OCI-LY3 (cell line): ENCODE results near the gene DDX5.

ENCODE experiments used
- CTCF ChIP-seq: fragments of 200-600, 300-600 bp; sonication (generic); IDR thresholded peaks from 2 replicates; pipeline ENCODE4 v1.5.1; 2014; ENCODE audit warnings: antibody characterized with exemption, low read length, low read depth
- EZH2phosphoT487 ChIP-seq: fragments of 200-600 bp; shearing (Covaris generic); IDR thresholded peaks from 2 replicates; pipeline ENCODE4 v1.6.1; 2018; ENCODE audit warnings: antibody characterized with exemption, mixed run types, low read depth

GRCh38 chr17:64494121-64494520, 12.0 kb downstream of the DDX5 start:
- no peak for TF ChIP-seq CTCF
- no peak for TF ChIP-seq EZH2phosphoT487
